ENCODE results near the gene PGK2.

Gene PGK2

GRCh38 chr6:49739423-49739822, 47.7 kb downstream of the PGK2 start:
- no peak for DNase-seq (ENCODE audit: low read depth)
- H3K4me3 ChIP-seq (ENCODE audit: low read length), result no peak overlapping the region
- TF ChIP-seq, protein P1, sequence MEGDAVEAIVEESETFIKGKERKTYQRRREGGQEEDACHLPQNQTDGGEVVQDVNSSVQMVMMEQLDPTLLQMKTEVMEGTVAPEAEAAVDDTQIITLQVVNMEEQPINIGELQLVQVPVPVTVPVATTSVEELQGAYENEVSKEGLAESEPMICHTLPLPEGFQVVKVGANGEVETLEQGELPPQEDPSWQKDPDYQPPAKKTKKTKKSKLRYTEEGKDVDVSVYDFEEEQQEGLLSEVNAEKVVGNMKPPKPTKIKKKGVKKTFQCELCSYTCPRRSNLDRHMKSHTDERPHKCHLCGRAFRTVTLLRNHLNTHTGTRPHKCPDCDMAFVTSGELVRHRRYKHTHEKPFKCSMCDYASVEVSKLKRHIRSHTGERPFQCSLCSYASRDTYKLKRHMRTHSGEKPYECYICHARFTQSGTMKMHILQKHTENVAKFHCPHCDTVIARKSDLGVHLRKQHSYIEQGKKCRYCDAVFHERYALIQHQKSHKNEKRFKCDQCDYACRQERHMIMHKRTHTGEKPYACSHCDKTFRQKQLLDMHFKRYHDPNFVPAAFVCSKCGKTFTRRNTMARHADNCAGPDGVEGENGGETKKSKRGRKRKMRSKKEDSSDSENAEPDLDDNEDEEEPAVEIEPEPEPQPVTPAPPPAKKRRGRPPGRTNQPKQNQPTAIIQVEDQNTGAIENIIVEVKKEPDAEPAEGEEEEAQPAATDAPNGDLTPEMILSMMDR (conservative IDR thresholded peaks at IDR 0.05; ENCODE audit: low read length), result no peak

- TF ChIP-seq, protein P1 (conservative IDR thresholded peaks at IDR 0.05; ENCODE audit: low read length), result no peak
- no peak overlapping the region for H3K4me3 ChIP-seq (ENCODE audit: low read length)
- no peak for DNase-seq (ENCODE audit: low read depth)
Measured at GRCh38 chr6:49736017-49736508, 51.0 kb downstream of the PGK2 start.

Measured in AG10803 (cell line).